ENCODE measurements around the gene ZNF37A.
"Not testable (repeated sequence)": the region's sequence is repeated elsewhere in the genome, so short reads cannot be mapped to it uniquely, and the experiment has no call there.

ZNF37A gene

DNA sequence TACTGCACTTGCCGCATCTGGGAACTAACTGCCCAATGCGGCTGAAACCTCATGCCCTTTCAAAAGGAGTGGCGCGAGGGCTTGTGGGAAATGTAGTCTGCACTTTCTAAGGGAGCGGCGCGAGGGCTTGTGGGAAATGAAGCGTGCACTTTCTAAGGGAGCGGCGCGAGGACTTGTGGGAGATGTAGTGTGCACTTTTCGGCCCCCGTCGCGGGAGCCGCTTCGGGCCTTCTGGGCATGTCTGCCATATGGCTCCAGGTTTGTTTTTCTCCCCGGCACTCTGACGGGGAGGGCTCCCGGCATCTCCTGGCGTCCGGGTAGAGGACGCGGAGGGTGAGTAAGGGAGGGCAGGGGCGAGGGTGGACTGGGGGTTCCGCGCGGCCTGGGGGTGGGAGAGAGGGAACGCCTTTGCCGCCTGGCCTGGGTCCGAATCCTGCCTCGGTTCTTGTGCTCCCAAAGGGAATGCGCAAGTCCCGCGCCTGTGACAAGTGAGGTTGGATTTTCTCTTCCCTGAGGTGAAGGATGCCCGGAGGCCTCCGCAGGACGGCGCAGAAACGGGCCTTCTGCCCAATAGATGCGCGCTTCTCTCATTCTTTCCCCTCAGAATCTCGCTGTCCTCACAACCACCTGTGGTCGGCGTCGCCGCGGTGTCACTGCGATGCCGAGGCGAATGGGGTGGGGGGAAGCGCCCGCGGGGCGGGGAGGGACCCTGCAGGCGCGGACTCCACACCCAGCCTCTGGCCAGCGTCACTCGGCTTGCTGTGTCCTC lies at the start of gene ZNF37A:
TSS of gene ZNF37A (plus strand) at position 180 of the 769 bp plus-strand sequence. CDS start 2,281 bp downstream, outside the sequence.
- no peaks in the 10 kb centered on the region for H3K9me3 ChIP-seq (ENCODE audit: low read length)
- peak within 1 kb of the TSS; percentile 77 for H3K9ac ChIP-seq (ENCODE audit: low read length)
- peak within 1 kb of the TSS; percentile 89 to 98 for H3K4me3 ChIP-seq (ENCODE audit: low read depth in 1 of 2, low read length in 2 of 2)
- H3K4me1 ChIP-seq (ENCODE audit: insufficient read depth, low read length), result peaks cover 11% of the 10 kb centered on the region
- no peaks in the 10 kb centered on the region for H3K27me3 ChIP-seq (ENCODE audit: control insufficient read depth in 1 of 2, insufficient read depth in 2 of 2, low read length in 2 of 2)
- peaks cover 17% of the 10 kb centered on the region for H3K36me3 ChIP-seq (ENCODE audit: insufficient read depth, low read length)
- H3K27ac ChIP-seq (ENCODE audit: low read depth, low read length), result peak within 1 kb of the TSS; percentile 84

GRCh38 chr10:38045129-38045528 lies 49.0 kb upstream of the ZNF37A start:
- H3K4me1 ChIP-seq (ENCODE audit: insufficient read depth, low read length), result no peaks in the 10 kb centered on the region
- no peaks in the 10 kb centered on the region for H3K9me3 ChIP-seq (ENCODE audit: low read length)
- no peak overlapping the region for H3K27ac ChIP-seq (ENCODE audit: low read depth, low read length)
- peaks cover 12% of the 10 kb centered on the region for H3K36me3 ChIP-seq (ENCODE audit: insufficient read depth, low read length)
- H3K4me3 ChIP-seq (ENCODE audit: low read depth in 1 of 2, low read length in 2 of 2), result no peak overlapping the region
- H3K9ac ChIP-seq (ENCODE audit: low read length), result no peak overlapping the region
- no peaks in the 10 kb centered on the region for H3K27me3 ChIP-seq (ENCODE audit: control insufficient read depth in 1 of 2, insufficient read depth in 2 of 2, low read length in 2 of 2)

- no peak overlapping the region for H3K27ac ChIP-seq (ENCODE audit: low read depth, low read length)
- H3K27me3 ChIP-seq (ENCODE audit: control insufficient read depth in 1 of 2, insufficient read depth in 2 of 2, low read length in 2 of 2), result no peaks in the 10 kb centered on the region
- no peak overlapping the region for H3K9ac ChIP-seq (ENCODE audit: low read length)
- peaks cover 12% of the 10 kb centered on the region for H3K36me3 ChIP-seq (ENCODE audit: insufficient read depth, low read length)
- no peaks in the 10 kb centered on the region for H3K9me3 ChIP-seq (ENCODE audit: low read length)
- no peak overlapping the region for H3K4me3 ChIP-seq (ENCODE audit: low read depth in 1 of 2, low read length in 2 of 2)
- no peaks in the 10 kb centered on the region for H3K4me1 ChIP-seq (ENCODE audit: insufficient read depth, low read length)
These were observed 46.5 kb upstream of the ZNF37A start for GRCh38 chr10:38047666-38048065.

GRCh38 chr10:38050212-38050611 lies 43.9 kb upstream of the ZNF37A start:
- peaks cover 27% of the 10 kb centered on the region for H3K36me3 ChIP-seq (ENCODE audit: insufficient read depth, low read length)
- H3K9ac ChIP-seq (ENCODE audit: low read length), result no peak overlapping the region
- peaks cover 19% of the 10 kb centered on the region for H3K9me3 ChIP-seq (ENCODE audit: low read length)

GRCh38 chr10:38054361-38054797 lies 39.8 kb upstream of the ZNF37A start:
- Histone ChIP-seq H3K9me3 (ENCODE audit: low read length) (peaks cover 30% of the 10 kb centered on the region), H3K9ac (ENCODE audit: low read length) (no peak overlapping the region), H3K27ac (ENCODE audit: low read depth, low read length) (no peak overlapping the region), H3K27me3 (ENCODE audit: control insufficient read depth in 1 of 2, insufficient read depth in 2 of 2, low read length in 2 of 2) (no peaks in the 10 kb centered on the region), H3K36me3 (ENCODE audit: insufficient read depth, low read length) (peaks cover 42% of the 10 kb centered on the region), H3K4me3 (ENCODE audit: low read depth in 1 of 2, low read length in 2 of 2) (no peak overlapping the region), H3K4me1 (ENCODE audit: insufficient read depth, low read length) (no peaks in the 10 kb centered on the region)

More at GRCh38 chr10:38050212-38050611, 43.9 kb upstream of the ZNF37A start:
- no peaks in the 10 kb centered on the region for H3K27me3 ChIP-seq (ENCODE audit: control insufficient read depth in 1 of 2, insufficient read depth in 2 of 2, low read length in 2 of 2)
- H3K27ac ChIP-seq (ENCODE audit: low read depth, low read length), result no peak overlapping the region
- H3K4me3 ChIP-seq (ENCODE audit: low read depth in 1 of 2, low read length in 2 of 2), result no peak overlapping the region
- H3K4me1 ChIP-seq (ENCODE audit: insufficient read depth, low read length), result no peaks in the 10 kb centered on the region

DNA sequence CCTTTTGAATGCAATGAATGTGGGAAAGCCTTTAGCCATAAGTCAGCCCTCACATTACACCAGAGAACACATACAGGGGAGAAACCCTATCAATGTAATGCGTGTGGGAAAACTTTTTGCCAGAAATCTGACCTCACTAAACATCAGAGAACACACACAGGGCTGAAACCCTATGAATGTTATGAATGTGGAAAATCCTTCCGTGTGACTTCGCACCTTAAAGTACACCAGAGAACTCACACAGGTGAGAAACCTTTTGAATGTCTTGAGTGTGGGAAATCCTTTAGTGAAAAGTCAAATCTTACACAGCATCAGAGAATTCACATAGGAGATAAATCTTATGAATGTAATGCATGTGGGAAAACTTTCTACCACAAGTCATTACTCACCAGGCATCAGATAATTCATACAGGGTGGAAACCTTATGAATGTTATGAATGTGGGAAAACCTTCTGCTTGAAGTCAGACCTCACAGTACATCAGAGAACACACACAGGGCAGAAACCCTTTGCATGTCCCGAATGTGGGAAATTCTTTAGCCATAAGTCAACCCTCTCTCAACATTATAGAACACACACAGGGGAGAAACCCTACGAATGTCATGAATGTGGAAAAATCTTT lies 38.8 kb upstream of the ZNF37A start:
- not testable (repeated sequence) for H3K4me3 ChIP-seq (ENCODE audit: low read depth in 1 of 2, low read length in 2 of 2); H3K9ac ChIP-seq (ENCODE audit: low read length); H3K27me3 ChIP-seq (ENCODE audit: control insufficient read depth in 1 of 2, insufficient read depth in 2 of 2, low read length in 2 of 2); H3K4me1 ChIP-seq (ENCODE audit: insufficient read depth, low read length); H3K27ac ChIP-seq (ENCODE audit: low read depth, low read length)
- Histone ChIP-seq H3K9me3 (ENCODE audit: low read length) (peaks cover 30% of the 10 kb centered on the region), H3K36me3 (ENCODE audit: insufficient read depth, low read length) (peaks cover 42% of the 10 kb centered on the region)

GRCh38 chr10:38069663-38070062 lies 24.5 kb upstream of the ZNF37A start:
- not testable (repeated sequence) for H3K9me3 ChIP-seq (ENCODE audit: low read length); H3K4me1 ChIP-seq (ENCODE audit: insufficient read depth, low read length); H3K27me3 ChIP-seq (ENCODE audit: control insufficient read depth in 1 of 2, insufficient read depth in 2 of 2, low read length in 2 of 2); H3K4me3 ChIP-seq (ENCODE audit: low read depth in 1 of 2, low read length in 2 of 2); H3K27ac ChIP-seq (ENCODE audit: low read depth, low read length); H3K9ac ChIP-seq (ENCODE audit: low read length); H3K36me3 ChIP-seq (ENCODE audit: insufficient read depth, low read length)

- H3K27ac ChIP-seq (ENCODE audit: low read depth, low read length), result no peak overlapping the region
These were observed 23.6 kb upstream of the ZNF37A start for GRCh38 chr10:38070501-38070900.

GRCh38 chr10:38072552-38072951 lies 21.6 kb upstream of the ZNF37A start:
- Histone ChIP-seq H3K9ac (ENCODE audit: low read length) (no peak overlapping the region), H3K9me3 (ENCODE audit: low read length) (no peaks in the 10 kb centered on the region), H3K27me3 (ENCODE audit: control insufficient read depth in 1 of 2, insufficient read depth in 2 of 2, low read length in 2 of 2) (no peaks in the 10 kb centered on the region)

More at GRCh38 chr10:38070501-38070900, 23.6 kb upstream of the ZNF37A start:
- no peaks in the 10 kb centered on the region for H3K9me3 ChIP-seq (ENCODE audit: low read length)
- H3K9ac ChIP-seq (ENCODE audit: low read length), result no peak overlapping the region
- no peaks in the 10 kb centered on the region for H3K36me3 ChIP-seq (ENCODE audit: insufficient read depth, low read length)
- H3K27me3 ChIP-seq (ENCODE audit: control insufficient read depth in 1 of 2, insufficient read depth in 2 of 2, low read length in 2 of 2), result no peaks in the 10 kb centered on the region
- H3K4me1 ChIP-seq (ENCODE audit: insufficient read depth, low read length), result no peaks in the 10 kb centered on the region
- no peak overlapping the region for H3K4me3 ChIP-seq (ENCODE audit: low read depth in 1 of 2, low read length in 2 of 2)

GRCh38 chr10:38076687-38077086 lies 17.4 kb upstream of the ZNF37A start:
- H3K4me3 ChIP-seq (ENCODE audit: low read depth in 1 of 2, low read length in 2 of 2), result no peak overlapping the region
- no peaks in the 10 kb centered on the region for H3K27me3 ChIP-seq (ENCODE audit: control insufficient read depth in 1 of 2, insufficient read depth in 2 of 2, low read length in 2 of 2)
- H3K27ac ChIP-seq (ENCODE audit: low read depth, low read length), result no peak overlapping the region
- no peak overlapping the region for H3K9ac ChIP-seq (ENCODE audit: low read length)
- no peaks in the 10 kb centered on the region for H3K9me3 ChIP-seq (ENCODE audit: low read length)
- H3K4me1 ChIP-seq (ENCODE audit: insufficient read depth, low read length), result no peaks in the 10 kb centered on the region
- no peaks in the 10 kb centered on the region for H3K36me3 ChIP-seq (ENCODE audit: insufficient read depth, low read length)

More at GRCh38 chr10:38072552-38072951, 21.6 kb upstream of the ZNF37A start:
- Histone ChIP-seq H3K4me3 (ENCODE audit: low read depth in 1 of 2, low read length in 2 of 2) (no peak overlapping the region), H3K27ac (ENCODE audit: low read depth, low read length) (no peak overlapping the region), H3K36me3 (ENCODE audit: insufficient read depth, low read length) (no peaks in the 10 kb centered on the region), H3K4me1 (ENCODE audit: insufficient read depth, low read length) (no peaks in the 10 kb centered on the region)

GRCh38 chr10:38093318-38093717 lies 819 bp upstream of the ZNF37A start:
- peaks cover 11% of the 10 kb centered on the region for H3K4me1 ChIP-seq (ENCODE audit: insufficient read depth, low read length)
- H3K9me3 ChIP-seq (ENCODE audit: low read length); H3K27me3 ChIP-seq (ENCODE audit: control insufficient read depth in 1 of 2, insufficient read depth in 2 of 2, low read length in 2 of 2): not testable (repeated sequence)
- H3K36me3 ChIP-seq (ENCODE audit: insufficient read depth, low read length), result peaks cover 11% of the 10 kb centered on the region
- peak overlapping the region; percentile 67 to 89 for H3K4me3 ChIP-seq (ENCODE audit: low read depth in 1 of 2, low read length in 2 of 2)
- H3K27ac ChIP-seq (ENCODE audit: low read depth, low read length), result peak overlapping the region; percentile 84
- H3K9ac ChIP-seq (ENCODE audit: low read length), result peak overlapping the region; percentile 49

Measured in muscle layer of colon (tissue), 2 donors.